GM18951 (cell line): ENCODE measurements around the gene TELO2.

Experiments
- POLR2A ChIP-seq: IDR thresholded peaks from 4 replicates; pipeline ENCODE4 v1.6.1; 2011; ENCODE audit warnings: mild to moderate bottlenecking; ENCODE audit not compliant: insufficient read length, insufficient read depth; ENCODE audit errors: extremely low read depth
- in situ Hi-C: fragments of 300-500 bp; cut with MboI; formaldehyde crosslinking; loops from one replicate; pipeline ENCODE4 v1.12.0; 2022; ENCODE audit warnings: low sequenced_read_pairs, mixed read lengths, inconsistent platforms; ENCODE audit not compliant: unreplicated experiment

Gene TELO2

DNA sequence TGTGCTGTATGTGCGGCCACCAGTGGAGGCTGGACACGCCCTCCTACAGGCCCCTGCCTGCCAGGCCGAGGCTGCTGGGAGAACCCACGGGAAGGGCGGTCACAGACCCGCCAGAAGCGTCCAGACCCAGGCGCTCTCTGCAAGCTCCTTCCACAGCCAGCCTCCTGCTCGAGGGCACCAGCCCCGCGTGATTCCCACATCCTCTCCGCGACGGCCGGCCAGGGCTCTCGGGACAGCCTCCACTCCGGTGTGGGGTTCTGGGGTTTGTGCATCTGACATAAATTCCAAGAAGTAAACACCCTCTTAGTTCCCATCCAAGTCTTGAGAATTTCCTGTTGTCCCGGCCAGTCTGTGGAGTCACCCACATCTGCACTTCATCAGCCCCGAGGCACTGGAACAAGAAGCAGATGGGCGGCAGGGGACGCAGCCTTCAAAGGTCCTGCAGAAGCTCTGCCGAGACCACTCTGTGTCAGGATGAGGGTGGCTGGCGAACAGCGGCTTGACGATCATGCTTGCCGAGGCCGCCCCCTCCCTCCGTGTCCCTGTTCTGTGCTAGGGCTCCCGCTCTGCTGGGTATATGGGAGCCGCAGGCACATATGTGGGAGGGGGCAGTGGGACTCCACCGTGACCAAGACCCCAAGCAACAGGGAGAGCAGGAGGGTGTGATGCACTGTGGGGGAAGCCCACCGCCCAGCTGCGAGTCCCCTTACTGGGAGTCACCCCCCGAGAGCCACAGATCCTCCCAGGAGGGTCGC lies 37.9 kb downstream of the TELO2 start:
- no peak for TF ChIP-seq POLR2A
- in situ Hi-C loops: no loop called here

DNA sequence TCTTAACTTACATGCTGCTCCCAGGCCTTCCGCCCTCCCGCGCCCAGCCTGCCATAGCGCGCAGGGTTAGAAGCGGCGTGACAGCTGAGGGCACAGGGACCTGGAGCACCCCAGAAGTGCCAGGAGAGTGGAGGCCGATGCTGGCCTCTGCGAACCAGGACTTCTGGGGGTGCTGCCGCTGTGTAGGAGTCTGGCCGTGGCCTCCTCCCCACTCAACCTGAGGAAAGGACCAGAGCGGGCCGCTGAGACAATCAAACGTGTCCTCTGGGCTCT lies 38.4 kb downstream of the TELO2 start:
- in situ Hi-C loops: no loop called here
- no peak for TF ChIP-seq POLR2A

DNA sequence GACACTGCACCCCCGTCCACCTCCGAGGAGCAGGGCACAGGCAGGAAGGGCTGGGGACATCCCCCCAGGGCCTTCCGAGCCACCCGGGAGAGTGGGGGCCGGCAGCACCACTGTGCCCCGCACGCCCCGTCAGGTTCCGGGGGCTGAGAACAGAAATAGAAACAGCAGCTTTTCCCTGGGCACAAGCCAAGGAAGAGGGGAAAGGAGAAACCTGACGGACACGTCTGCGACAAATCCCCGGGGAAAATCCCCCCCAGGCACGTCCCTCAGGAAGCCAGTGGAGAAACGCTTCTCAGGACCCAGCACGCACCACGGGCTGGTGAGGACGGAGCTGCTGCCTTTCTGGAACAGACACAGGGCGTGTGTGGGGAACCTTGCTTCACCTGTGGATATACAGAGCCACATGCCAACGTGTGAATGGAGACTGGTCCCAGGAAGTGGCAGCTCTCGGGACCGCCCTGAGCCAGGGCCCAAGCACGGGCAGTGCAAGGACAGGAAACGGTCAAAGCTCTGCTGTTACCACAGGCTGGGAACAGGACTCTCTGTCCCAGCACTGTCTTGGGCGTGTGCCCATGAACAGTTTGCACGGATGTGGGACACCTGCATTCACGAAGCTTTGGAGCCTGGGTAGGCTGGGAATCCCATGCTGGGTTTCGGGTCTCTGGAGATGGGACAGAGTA lies 39.1 kb downstream of the TELO2 start:
- in situ Hi-C loops: no loop called here
- no peak for TF ChIP-seq POLR2A

DNA sequence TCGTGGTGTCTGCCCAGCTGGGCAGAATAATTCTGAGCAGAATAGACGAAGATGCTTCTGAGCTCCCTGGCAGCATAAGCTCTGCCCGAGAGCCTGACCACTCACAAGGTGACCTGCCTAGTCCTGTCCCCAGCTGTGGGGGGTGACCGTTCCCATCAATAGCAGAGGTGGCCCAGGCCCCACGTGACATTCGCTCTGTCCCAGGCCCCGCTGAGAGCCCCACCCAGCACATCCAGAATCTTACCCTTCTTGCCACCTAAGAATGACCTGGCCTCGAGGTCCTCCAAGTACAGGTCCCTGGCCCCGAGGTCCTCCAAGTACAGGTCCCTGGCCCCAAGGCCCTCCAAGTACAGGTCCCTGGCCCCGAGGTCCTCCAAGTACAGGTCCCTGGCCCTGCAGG lies 39.6 kb downstream of the TELO2 start:
- in situ Hi-C loops: no loop called here
- TF ChIP-seq POLR2A: no peak

DNA sequence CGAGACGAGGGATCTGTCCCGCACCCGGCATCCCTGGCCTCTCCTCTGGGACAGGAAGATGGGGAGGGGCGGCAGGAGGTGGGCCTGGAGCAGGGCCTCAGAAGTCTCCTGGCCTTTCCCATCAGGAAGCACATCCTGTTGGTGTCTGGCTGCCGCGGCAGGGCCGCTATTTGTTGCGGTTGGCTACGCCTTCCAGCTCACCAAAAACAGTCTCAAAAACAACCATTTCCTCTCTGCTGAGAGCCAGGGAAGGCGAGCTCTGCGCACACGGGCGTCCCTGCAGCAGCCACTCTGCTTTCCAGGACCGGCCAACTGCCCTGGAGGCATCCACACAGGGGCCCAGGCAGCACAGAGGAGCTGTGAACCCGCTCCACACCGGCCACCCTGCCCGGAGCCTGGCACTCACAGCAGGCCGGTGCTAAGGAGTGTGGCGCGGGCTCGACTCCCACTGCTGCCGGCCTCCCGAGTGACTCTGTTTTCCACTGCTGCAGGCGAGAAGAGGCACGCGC lies 40.3 kb downstream of the TELO2 start, which contains the start of gene TMEM204:
Gene TMEM204 (plus strand): TSS at position 224 of the 509 bp plus-strand sequence. CDS start 610 bp downstream, outside the sequence.
- in situ Hi-C loops: no loop called here
- no peak for TF ChIP-seq POLR2A

DNA sequence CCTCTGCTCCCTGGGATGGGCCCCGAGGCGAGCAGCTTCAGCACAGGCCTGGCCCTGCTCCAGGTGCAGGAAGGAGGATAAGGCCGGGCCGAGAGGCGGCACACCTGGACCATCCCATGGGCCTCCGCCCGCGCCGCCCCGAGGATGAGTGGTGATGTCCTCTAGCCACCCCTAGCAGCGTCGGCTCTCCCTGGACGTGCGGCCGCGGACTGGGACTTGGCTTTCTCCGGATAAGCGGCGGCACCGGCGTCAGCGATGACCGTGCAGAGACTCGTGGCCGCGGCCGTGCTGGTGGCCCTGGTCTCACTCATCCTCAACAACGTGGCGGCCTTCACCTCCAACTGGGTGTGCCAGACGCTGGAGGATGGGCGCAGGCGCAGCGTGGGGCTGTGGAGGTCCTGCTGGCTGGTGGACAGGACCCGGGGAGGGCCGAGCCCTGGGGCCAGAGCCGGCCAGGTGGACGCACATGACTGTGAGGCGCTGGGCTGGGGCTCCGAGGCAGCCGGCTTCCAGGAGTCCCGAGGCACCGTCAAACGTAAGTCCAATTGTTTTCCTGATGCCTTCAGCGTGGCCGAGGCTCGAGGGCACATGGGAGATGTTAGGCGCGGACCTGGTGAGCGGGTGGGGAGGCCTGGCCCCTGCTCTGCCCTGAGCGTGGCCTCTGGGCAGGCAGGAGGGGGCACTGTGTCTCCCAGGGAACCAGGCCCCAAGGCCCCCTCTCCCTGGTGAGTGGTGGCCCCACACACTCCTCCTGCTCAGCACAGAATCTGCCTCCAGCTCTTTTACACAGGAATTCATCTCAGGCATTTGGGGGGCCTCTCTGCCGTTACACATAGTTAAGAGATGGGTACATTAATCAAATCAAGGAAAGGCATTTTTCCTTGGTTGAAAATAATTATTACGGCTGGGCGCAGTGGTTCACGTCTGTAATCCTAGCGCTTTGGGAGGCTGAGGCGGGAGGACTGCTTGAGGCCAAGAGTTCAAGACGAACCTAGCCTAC lies 41.2 kb downstream of the TELO2 start:
- no peak for TF ChIP-seq POLR2A
- in situ Hi-C loops: no loop called here

DNA sequence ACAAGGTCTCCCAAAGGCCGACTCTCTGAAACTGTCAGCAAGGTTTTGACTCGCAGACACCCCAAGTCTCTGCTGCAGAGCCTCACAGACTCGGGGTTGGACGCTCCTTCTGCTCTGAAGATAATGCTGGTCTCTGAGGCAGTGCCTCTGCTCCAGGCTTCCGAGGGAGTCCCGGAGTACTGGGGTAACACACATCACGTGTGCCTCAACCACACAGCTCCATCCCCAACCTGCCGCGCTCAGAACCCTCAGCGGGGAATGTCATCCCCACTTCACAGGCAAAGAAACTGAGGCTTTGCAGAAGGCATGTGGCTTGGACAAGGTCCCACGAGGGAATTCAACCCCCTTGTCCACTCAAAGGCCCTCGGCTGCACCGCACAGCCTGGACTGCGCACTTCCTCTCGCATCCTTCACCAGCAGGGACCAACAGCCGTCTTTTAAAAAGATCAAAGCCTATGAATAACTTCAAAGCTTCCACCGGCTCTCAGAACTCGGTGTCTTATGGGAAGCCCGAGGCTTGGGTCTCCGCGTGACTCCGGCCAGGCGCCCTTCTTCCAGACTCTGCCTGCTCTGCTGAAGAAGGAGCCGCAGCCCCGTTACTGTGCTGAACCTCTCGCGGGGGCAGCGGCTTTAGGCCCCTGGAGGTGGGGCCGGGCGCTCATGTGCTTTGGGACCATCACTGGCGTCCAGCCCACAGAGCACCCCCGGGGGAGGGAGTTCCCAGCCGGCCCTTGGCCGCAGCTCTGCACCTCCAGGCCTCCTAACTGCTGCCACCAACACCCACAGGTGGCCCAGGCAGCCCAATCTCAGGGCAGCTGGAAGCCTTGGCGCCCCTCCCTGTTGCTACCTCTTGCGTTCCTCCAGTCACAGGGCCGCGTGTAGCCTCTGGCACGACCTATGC lies 42.5 kb downstream of the TELO2 start:
- no peak for TF ChIP-seq POLR2A
- in situ Hi-C loops: no loop called here

DNA sequence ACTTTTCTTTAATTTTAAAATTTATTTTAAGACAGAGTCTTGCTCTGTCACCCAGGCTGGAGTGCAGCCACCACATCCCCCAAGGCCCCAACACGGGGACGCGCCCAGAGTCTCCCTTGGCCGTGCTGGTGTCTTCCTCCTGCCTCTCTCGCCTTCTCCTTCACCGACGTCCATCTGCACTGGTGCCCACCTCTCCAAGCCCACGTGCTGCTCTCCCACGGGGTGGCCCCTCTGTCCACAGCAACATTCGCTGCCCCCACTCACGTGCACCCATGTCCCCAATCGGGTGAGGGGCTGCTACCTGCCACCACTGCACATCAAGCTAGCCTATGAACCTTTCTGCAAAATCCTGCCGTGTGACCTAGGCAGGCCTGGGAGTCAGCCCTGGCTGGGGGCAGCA lies 43.4 kb downstream of the TELO2 start:
- no peak for TF ChIP-seq POLR2A
- in situ Hi-C loops: no loop called here

DNA sequence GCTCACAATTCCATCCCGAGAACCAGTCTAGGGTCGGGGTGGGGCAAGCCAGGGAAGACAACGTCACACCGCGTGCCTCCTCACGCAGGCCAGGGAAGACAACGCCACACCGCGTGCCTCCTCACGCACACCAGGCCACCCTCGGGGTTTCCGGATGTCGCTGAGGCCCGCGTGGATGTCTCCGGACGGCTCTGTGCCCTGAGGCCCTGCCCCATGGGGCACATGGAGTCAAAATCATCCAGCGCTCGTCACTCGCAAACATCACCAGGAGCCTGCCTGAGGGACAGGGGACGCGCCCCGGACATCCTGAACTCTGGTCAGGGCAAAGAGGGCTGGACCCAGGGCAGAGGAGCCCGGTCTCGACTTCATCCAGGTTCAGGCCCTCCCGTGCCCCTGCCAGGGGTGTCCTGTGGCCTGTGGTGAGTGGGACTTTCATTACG lies 44.0 kb downstream of the TELO2 start:
- in situ Hi-C loops: no loop called here
- no peak for TF ChIP-seq POLR2A

DNA sequence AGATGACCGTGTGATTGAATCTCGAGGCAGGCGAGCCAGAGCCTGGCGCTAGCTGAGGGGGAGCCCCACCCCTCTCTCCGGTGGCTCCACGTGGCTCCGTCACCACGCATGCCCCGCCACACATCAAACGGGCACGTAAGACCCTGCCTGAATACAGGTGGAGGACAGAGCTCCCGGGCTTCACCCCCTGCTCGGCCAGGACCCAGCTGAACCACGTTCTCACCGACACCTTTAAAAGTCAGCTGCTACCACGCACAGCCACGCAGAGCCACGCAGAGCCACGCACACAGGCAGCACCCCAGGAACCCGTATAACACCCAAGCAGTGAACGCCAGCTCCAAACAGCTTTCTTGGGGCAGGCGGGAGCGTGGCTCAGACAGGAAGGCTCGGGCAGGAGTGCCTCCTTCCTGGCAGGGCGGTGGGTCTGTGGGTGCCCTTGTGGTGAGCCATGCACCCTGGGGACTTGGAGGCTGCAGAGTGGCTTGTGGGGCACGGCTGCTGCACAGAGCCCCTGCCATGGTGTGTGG lies 44.7 kb downstream of the TELO2 start:
- TF ChIP-seq POLR2A: no peak
- in situ Hi-C loops: no loop called here

DNA sequence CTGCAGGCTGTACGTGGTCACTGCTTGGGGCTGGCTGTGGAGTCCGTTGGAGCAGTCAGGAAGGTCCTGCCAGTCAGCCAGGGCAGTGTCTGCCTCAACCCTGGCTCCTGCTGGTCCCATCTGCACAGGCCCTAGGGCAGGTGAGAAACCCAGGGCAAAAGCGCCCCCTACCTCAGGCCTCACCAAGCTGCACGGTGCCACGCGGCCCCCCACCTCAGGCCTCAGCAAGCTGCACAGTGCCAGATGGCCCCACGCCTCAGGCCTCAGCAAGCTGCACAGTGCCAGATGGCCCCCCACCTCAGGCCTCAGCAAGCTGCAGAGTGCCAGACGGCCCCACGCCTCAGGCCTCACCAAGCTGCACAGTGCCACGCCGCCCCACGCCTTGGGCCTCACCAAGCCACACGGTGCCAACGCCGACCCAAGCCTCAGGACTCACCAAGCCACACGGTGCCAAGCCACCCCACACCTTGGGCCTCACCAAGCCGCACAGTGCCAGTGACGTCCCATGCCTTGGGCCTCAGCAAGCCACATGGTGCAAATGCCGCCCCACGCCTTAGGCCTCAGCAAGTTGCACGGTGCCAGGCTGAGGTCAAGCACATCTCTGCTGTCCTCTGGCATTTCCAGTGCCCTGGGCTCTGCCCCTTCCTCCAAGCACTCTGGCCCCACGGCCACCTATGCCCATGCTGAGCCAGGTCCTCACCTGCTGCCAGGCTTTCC lies 45.8 kb downstream of the TELO2 start:
- TF ChIP-seq POLR2A: no peak
- in situ Hi-C loops: no loop called here
